NCI-H2081 treated with DMSO at 0.1 percent for 48 hours (cell line): ENCODE data around the gene ACTR3C.

ENCODE experiments used
- DNase-seq: peaks from one replicate; lab custom pipeline; 2025; lab: John Stamatoyannopoulos, UW

ACTR3C gene

DNA sequence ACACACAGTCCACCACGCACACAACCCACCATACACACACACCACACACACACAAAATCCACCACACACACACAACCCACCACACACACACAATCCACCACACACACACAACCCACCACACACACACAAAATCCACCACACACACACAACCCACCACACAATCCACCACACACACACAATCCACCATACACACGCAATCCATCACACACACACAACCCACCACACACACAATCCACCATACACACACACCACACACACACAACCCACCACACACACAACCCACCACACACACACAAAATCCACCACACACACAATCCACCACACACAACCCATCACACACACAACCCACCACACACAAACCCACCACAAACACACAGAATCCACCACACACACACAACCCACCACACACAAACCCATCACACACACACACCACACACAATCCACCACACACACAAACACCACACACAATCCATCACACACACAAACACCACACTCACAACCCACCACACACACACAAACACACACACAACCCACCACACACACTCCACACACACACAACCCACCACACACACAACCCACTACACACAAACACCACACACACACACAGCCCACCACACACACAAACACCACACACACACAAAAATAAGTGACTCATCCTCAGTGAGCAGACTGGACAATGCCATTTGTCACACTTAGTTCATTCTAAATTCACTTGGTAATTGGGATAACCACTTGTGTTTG is 36.4 kb upstream of the ACTR3C start:
- no peak for DNase-seq

- DNase-seq = no peak
These were observed 35.8 kb upstream of the ACTR3C start for GRCh38 chr7:150358988-150359621.

- no peak for DNase-seq
These were observed 35.1 kb upstream of the ACTR3C start for GRCh38 chr7:150358433-150358832.

GRCh38 chr7:150357771-150358427 is 34.6 kb upstream of the ACTR3C start:
- no peak for DNase-seq

DNA sequence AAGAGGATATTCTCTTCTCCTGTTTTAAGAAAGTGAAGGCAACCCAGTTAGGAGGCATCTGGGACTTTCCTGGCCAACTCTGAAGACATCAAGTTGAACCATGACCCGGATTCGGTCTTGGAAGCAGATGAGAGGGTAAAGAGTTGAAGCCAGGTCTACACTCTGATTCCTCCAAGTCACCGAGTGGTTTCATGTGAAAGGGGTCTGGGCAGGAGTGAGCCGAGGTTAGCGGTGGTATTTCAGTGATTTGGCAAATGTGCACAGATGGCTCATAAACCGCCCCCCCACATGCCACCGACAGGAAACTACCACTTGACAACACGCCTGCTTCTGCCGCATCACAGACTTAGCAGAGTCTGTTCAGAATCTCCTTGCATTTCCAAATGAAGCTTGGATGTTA is 33.9 kb upstream of the ACTR3C start:
- DNase-seq = no peak

- no peak for DNase-seq
These were observed 33.0 kb upstream of the ACTR3C start for GRCh38 chr7:150356265-150356897.

- no peak for DNase-seq
These were observed 32.3 kb upstream of the ACTR3C start for GRCh38 chr7:150355666-150356059.

GRCh38 chr7:150351587-150352194 is 28.3 kb upstream of the ACTR3C start:
- no peak for DNase-seq

GRCh38 chr7:150346922-150347321 is 23.6 kb upstream of the ACTR3C start:
- DNase-seq = no peak

GRCh38 chr7:150345012-150345411 is 21.7 kb upstream of the ACTR3C start:
- DNase-seq = no peak

- DNase-seq = no peak
These were observed 21.0 kb upstream of the ACTR3C start for GRCh38 chr7:150344299-150344698.

GRCh38 chr7:150343225-150343624 is 19.9 kb upstream of the ACTR3C start:
- no peak for DNase-seq

DNA sequence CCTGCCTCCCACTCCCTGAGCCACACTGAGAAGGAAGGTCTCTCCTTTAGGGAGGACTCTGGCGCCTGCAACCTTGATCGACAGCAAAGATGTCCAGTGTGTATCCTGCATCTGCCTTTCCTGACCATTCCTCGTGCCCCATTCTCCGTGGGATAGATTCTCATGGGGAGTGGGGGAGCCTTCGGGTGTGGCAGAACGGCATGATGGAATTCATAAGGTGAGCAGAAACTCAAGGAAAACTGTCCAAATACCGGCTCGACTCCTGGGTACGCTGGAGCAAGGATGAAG is 18.7 kb upstream of the ACTR3C start:
- DNase-seq = no peak

DNA sequence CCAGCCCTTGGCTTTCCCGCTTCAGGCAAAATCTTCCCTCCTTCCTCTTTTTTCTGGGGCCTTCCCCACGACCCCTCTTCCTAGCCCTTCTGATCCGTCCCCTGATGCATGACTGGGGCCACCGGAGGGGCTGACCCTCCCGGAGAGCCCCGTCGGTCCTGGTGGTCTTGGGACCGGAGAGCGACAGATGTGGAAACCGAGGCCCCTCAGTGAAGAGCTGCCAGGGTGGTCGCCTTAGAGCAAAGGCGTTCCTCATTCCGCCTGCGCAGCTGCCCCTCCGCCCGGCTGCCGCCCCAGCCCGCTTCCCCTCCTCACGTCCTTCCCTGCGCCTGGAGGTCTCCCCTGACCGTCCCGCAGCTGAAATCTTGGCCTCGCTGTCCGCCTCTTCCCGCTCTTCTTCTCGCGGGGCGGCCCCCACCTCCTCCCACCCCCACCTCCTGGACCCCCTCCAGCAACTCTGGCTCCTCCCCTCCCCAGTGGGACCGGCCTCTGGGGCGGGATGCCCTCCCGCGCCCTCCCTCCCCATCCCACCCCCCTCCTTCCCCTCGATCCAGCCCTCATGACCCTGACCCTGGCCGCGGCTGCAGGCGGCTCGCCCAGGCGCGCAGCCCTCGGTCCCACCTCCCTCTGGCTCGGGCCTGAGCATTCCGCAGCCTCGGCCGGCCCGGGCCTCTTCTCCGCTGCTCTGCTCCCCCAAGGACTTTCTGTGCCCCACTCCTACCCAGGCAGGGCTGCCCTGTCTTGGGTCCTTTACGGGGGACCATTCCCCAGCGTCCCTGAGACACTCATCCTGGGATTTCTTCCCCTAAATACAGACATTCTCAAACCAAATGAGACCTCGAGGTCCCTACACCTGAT is 18.1 kb upstream of the ACTR3C start, which contains the start of gene RARRES2:
TSS of gene RARRES2 (minus strand) at position 367 of the 858 bp plus-strand sequence. CDS start 1,020 bp downstream, outside the sequence.
- DNase-seq = no peak

GRCh38 chr7:150340875-150341262 is 17.5 kb upstream of the ACTR3C start:
- DNase-seq = no peak

DNA sequence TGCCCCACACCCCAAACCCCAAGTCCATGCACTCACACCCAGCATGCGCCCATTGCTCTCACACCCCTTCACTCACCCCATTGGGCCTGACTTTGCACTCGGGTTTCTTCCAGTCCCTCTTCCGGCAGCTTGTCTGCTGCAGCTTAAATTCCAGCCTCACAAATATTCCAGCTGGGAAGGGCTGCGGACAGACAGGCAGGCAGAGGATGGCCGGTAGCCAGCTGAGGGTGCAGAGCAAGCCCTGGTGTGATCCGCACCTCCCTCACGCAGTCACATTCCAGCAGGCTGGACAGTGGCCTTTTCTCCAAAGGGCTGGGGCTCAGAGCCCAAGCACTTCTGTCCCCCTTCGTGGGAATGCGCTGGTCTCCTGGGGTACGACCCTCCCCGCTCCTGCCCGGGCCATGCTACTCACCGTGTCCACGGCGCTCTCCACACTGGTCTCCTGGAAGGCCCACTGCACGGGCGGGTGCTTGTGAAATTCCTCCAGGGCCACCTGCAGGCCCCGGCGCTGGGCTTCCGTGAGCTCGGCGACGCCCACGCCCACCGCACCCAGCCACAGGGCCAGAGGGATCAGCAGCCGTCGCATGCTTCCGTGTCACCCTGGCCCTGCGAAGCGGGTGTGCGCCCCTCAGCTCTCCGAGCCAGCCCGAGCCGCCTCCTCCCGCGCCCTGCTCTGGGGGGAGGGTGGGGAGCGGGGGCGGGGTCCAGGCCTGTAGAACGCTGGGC is 16.8 kb upstream of the ACTR3C start:
- DNase-seq = no peak

DNA sequence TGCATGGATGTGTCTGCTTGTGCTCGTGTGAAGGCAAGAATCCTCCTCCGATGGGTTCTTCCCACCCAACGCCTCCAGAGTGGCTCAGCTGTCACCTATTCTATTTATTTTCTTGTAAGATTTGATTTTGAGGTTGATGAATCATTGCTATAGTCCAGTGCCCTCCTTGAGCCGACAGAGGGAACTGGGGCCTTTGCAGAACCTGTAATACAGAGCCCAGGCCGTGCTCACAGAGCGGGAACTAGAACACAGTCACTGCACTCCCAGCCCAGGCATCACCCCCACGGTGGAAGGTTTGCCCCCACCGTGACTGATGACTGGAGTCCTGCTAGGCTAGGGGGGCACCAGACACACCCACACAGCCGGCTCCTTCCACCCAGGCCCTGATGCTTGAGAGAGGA is 16.1 kb upstream of the ACTR3C start:
- no peak for DNase-seq

DNA sequence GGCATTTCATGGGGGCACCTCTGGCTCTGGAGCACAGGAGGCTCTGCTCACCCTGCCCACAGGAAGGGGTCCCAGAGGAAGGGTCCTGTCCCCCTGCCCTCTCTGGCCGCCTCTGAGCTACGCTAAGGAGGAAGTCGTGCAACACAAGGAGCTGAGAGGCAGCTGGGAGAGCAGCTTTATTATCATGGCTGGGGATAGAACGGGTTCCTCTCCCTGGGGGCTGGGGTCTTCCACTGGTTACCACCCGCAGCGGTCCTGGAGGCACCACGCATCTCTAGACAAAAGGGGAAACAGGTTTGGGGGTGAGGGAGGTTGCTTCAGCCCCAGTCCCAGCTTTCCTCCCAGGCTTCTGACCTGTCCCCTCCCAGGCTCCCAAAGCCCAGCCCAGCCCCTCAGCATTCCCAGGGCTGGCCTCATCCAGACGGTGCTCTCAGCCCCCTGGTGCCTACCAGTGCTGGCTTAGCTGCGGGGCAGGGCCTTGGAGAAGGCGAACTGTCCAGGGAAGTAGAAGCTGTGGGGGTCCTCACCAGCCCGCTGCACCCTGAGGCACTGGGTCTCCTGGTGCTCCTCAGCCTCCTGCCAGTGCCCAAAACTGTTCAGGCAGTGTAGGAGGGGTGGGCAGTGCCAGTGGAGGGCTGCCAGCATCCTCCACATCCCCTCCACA is 15.0 kb upstream of the ACTR3C start:
- no peak for DNase-seq

DNA sequence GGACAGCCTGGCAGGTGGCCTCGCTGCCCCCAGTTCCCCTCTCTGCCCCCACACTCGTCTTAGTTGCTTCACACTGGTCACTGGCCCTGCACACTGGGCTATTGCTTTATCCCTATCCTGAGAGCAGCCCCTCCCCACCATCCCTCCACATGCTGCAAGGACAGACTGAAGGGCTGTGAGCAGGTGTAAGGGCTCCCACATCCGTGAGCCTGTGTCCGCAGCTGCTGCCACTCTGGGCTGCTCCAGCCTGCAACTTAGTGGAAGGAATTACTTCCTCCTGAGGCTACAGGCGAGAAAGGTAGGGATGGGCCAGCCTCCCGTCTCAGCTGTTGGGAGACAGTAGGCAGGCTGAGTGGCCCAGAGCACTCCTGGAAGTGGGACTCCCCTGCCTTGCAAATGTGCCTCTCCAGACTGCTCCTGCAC is 14.3 kb upstream of the ACTR3C start:
- DNase-seq = no peak

- no peak for DNase-seq
These were observed 13.8 kb upstream of the ACTR3C start for GRCh38 chr7:150337179-150337578.
